CD4-positive, alpha-beta T cell treated with Interleukin-4 for 1 hour (primary cell): ENCODE results near the gene PUS1.
A peak's percentile ranks its signal among the peaks of the same experiment; 100 is the strongest.

Source experiments
- DNase-seq, 2 donors: peaks; one replicate each; pipeline ENCODE4 v3.0.0-alpha.2; 2020 to 2022

The PUS1 gene

GRCh38 chr12:131963381-131963780, 34.3 kb downstream of the PUS1 start:
- DNase-seq, result peak in 1 of 2 donors; percentile 34

GRCh38 chr12:131965073-131965472, 36.0 kb downstream of the PUS1 start:
- no peak for DNase-seq

GRCh38 chr12:131971226-131971625, 42.1 kb downstream of the PUS1 start:
- no peak for DNase-seq

- DNase-seq, result no peak
Measured at GRCh38 chr12:131975228-131975627, 46.2 kb downstream of the PUS1 start.

- no peak for DNase-seq
Measured at GRCh38 chr12:131979606-131980005, 50.5 kb downstream of the PUS1 start.

- no peak for DNase-seq
Measured at GRCh38 chr12:131980263-131980662, 51.2 kb downstream of the PUS1 start.

- DNase-seq, result no peak
Measured at GRCh38 chr12:131981388-131981787, 52.3 kb downstream of the PUS1 start.

- no peak for DNase-seq
Measured at GRCh38 chr12:131982041-131982440, 53.0 kb downstream of the PUS1 start.

- no peak for DNase-seq
Measured at GRCh38 chr12:131983026-131983425, 54.0 kb downstream of the PUS1 start.

- DNase-seq, result no peak
Measured at GRCh38 chr12:131983554-131983953, 54.5 kb downstream of the PUS1 start.

GRCh38 chr12:131984334-131984733, 55.3 kb downstream of the PUS1 start:
- no peak for DNase-seq

GRCh38 chr12:131985510-131985875, 56.4 kb downstream of the PUS1 start:
- DNase-seq, result peak in 1 of 2 donors; percentile 28

- DNase-seq, result no peak
Measured at GRCh38 chr12:131986361-131986760, 57.3 kb downstream of the PUS1 start.

GRCh38 chr12:131986910-131987309, 57.8 kb downstream of the PUS1 start:
- DNase-seq, result no peak

GRCh38 chr12:131987552-131987951, 58.5 kb downstream of the PUS1 start:
- no peak for DNase-seq

GRCh38 chr12:131988054-131988796, 59.1 kb downstream of the PUS1 start:
- DNase-seq, result no peak

GRCh38 chr12:131989021-131989420, 59.9 kb downstream of the PUS1 start:
- DNase-seq, result no peak

GRCh38 chr12:131990066-131990979, 61.2 kb downstream of the PUS1 start:
- no peak for DNase-seq

- no peak for DNase-seq
Measured at GRCh38 chr12:131990980-131991305, 61.9 kb downstream of the PUS1 start.

GRCh38 chr12:131991816-131992430, 62.8 kb downstream of the PUS1 start:
- no peak for DNase-seq

GRCh38 chr12:131994589-131994988, 65.5 kb downstream of the PUS1 start:
- no peak for DNase-seq
